ENCODE measurements around the gene SHKBP1.
"Not testable (repeated sequence)": the region's sequence is repeated elsewhere in the genome, so short reads cannot be mapped to it uniquely, and the experiment has no call there.

SHKBP1 gene

DNA sequence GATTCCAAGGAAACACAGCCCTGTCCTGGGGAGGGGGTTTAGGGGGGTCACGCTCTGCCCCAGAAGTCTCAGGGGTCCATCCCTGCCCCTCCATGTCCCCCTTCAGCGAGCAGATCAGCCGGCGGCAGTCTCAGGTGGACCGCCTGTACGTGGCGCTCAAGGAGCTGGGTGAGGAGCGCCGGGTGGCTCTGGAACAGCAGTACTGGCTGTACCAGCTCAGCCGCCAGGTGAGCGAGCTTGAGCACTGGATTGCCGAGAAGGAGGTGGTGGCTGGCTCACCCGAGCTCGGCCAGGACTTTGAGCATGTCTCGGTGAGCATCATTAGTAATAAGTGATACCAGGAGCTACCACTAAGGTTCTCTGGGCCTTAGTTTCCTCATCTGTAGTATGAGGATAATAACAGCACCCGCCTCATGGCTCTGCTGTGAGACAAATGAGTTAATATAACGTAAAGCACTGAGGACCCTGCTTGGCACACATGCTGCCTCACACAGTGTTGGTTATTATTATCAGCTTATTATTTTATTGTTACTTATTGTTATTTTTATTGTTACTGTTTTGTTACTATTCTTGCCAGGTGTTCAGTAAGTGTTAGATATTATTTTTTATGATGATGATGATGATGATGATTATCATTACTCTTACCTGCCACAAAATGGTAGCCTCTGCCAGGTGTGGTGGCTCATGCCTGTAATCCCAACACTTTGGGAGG lies 20.5 kb upstream of the SHKBP1 start:
- DNase-seq, result no peak

GRCh38 chr19:40556953-40557530 lies 19.6 kb upstream of the SHKBP1 start:
- no peak for DNase-seq

- no peak for DNase-seq
These were observed 17.3 kb upstream of the SHKBP1 start for GRCh38 chr19:40559394-40559793.

GRCh38 chr19:40560092-40560507 lies 16.6 kb upstream of the SHKBP1 start:
- DNase-seq, result no peak

DNA sequence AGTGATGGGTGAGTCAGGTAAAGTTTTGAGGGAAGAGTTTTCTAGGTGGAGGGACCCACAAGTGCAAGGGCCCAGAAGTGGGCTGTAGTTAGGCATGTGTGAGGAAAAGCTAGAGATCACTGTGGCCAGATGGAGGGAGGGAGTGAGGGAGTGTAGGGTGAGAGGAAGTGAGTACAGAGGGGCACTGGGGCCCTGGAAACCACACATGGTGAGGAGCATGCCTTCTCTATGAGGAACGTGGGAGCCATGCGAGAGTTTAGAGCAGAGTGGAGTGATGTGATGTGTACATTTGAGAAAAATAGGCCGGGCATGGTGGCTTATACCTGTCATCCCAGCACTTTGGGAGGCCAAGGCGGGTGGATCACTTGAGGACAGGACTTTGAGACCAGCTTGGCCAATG lies 14.7 kb upstream of the SHKBP1 start:
- no peak for DNase-seq

DNA sequence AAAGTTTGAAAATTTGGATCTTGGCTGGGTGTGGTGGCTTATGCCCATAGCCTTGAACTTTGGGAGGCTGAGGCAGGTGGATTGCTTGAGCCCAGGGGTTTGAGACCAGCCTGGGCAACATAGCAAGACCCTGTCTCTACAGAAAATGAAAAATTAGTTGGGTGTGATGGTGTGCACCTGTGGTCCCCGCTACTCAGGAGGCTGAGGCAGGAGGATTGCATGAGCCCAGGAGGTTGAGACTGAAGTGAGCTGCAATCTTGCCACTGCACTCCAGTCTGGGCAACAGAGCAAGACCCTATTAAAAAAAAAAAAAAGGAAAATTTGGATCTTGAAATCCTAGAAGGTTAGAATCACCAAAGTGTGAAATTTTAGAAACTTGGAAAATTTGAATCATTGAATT lies 12.1 kb upstream of the SHKBP1 start:
- DNase-seq, result not testable (repeated sequence)

DNA sequence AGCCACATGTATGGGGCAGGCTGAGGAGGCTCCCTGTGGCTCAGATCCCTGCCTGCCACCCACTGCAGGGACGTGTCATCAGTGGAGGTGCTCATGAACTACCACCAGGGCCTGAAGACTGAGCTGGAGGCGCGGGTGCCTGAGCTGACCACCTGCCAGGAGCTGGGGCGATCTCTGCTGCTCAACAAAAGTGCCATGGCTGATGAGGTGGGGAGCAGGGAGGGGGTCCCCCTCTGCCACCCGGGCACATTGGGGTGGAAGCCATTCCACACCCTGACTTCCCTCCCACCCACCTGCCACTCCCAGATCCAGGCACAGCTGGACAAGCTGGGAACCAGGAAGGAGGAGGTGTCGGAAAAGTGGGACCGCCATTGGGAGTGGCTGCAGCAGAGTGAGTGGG lies 11.3 kb upstream of the SHKBP1 start:
- DNase-seq, result no peak

DNA sequence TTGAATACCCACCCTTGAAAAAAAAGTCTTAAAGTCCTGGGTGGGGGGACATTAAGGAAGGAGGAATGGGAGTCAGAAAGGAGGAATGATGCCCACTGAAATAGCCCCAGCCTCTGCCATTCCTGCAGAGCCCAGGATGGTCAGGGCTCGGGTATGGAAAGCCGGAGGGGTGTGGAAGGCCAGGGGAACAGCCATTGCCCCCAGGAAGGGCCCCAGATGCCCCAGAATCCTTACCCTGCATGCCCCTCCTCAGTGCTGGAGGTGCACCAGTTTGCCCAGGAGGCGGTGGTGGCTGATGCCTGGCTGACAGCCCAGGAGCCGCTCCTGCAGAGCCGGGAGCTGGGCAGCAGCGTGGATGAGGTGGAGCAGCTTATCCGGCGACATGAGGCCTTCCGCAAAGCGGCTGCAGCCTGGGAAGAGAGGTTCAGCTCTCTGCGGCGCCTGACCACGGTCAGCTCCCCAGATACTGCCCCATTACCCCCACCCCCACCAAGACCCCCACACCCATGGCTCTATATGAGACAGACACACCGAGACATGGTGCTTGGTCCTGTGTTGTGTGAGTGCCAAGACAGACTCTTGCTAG lies 10.7 kb upstream of the SHKBP1 start:
- DNase-seq, result peak in 1 of 2 experiments; percentile 47

- no peak for DNase-seq
These were observed 9.5 kb upstream of the SHKBP1 start for GRCh38 chr19:40567040-40567749.

GRCh38 chr19:40567750-40568494 lies 8.8 kb upstream of the SHKBP1 start:
- DNase-seq, result no peak

DNA sequence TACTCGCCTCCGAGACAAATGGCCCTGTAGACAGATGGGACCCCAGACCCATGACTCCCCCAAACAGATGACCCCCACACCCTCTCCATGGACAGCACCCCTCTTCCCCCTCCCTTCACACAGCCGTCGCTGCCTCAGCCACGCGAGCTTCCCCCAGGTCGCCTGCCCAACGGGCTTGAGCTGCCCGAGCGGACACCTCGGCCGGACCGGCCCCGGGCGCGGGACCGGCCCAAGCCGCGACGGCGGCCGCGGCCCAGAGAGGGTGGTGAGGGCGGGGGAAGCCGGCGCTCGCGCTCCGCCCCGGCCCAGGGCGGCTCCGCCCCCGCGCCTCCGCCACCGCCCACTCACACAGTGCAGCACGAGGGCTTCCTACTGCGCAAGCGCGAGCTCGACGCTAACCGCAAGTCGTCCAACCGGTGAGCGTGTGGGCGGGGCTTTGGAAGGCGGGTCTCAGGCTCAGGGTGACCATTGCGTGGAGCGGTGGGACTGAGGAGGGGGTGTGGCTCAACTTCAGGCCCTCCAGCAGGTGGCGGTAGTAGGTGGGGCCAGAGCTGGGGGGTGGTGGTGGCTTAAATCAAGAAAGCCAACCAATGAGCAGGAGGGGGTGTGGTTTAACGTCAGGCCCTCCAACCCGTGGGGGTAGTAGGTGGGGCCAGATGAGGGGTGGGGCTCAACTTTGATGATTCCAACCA lies 6.2 kb upstream of the SHKBP1 start:
- DNase-seq, result peak; percentile 99 to 100

- no peak for DNase-seq
These were observed 5.7 kb upstream of the SHKBP1 start for GRCh38 chr19:40571005-40571318.

DNA sequence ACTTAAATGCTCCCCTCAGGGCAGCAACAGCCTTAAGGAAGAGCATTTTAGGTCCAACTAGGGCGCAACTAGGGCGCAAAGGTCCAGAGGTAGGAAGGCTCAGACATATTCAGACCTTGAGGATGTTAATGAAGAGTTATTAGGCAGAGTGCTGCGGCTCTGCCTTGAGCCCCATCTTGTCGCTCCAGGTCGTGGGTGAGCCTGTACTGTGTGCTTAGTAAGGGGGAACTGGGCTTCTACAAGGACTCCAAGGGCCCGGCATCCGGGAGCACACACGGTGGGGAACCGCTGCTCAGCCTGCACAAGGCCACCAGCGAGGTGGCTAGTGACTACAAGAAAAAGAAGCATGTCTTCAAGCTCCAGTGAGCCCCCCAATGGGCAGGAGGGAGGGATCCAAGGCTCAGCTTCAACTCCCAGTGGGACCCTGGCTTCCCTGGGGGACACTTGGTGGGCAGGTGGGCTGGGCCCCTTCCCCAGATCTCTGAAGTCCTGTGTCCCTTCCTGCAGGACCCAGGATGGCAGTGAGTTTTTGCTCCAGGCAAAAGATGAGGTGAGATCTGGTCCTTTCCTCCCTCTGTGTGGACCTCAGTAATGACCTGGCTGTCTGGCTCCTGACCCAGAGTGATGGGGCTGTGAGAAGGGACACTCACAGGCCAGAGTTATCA lies 4.7 kb upstream of the SHKBP1 start:
- no peak for DNase-seq

DNA sequence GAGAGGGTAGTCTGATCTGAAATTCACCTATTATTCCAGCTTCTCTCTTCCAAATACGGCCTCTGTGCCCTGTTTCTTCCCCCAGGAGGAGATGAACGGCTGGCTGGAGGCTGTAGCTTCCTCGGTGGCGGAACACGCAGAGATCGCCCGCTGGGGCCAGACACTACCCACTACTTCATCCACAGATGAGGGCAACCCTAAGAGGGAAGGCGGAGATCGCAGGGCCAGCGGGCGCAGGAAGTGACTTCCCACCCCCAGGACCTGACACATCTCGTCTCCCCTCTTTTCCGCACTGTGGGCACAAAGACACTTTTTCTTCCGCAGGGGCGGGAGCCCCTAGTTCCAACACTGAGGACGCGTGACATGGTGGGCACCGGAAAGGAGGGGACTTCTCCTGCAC lies 1.3 kb upstream of the SHKBP1 start:
- no peak for DNase-seq

GRCh38 chr19:40576151-40576584 lies 505 bp upstream of the SHKBP1 start:
- DNase-seq, result no peak

- peak; percentile 26 to 32 for DNase-seq
These were observed 1.8 kb downstream of the SHKBP1 start for GRCh38 chr19:40578442-40578908.

GRCh38 chr19:40580619-40581018 lies 3.9 kb downstream of the SHKBP1 start:
- DNase-seq, result no peak

DNA sequence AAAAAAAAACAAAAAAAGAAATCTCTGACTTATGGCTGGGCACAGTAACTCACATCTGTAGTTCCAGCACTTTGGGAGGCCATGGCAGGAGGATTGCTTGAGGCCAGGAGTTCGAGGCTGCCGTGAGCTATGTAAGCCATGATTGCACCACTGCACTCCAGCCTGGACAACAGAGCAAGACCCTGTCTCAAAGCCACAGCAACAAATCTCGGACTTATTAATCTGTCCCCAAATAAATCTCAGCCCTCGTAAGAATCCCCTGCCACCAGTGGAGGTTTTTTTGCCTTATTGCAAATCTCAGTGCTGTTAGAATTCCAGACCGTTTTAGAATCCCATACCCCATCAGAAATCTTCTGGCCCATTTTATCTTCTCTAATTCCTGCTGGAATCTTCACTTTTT lies 4.9 kb downstream of the SHKBP1 start:
- DNase-seq, result no peak

- no peak for DNase-seq
These were observed 5.8 kb downstream of the SHKBP1 start for GRCh38 chr19:40582467-40582866.

GRCh38 chr19:40583283-40583682 lies 6.6 kb downstream of the SHKBP1 start:
- DNase-seq, result no peak

- no peak for DNase-seq
These were observed 7.3 kb downstream of the SHKBP1 start for GRCh38 chr19:40584007-40584406.

All from NCI-H446 (cell line).